Right lung (tissue), 5 donors: ENCODE results near the gene FLOT1. TPM values are rescaled to one million over a fixed set of nuclear protein-coding genes. Genes with fewer than 3 reads are reported as not detected.

Experiments used
- DNase-seq, 2 donors: peaks; one replicate each; pipeline ENCODE4 v3.0.0-alpha.2; 2013
- polyA plus RNA-seq, 5 donors: library from polyadenylated mRNA; unstranded; fragments of 120-200 nt; gene quantifications; one replicate each; pipeline versions ENCODE4 v1.2.1 to v1.2.3, GENCODE V29; 2013; ENCODE audit warnings: inconsistent platforms in 1 of 5, low replicate concordance in 1 of 5; ENCODE audit not compliant: insufficient read length in 5 of 5, insufficient read depth in 1 of 5

The FLOT1 gene
- polyA plus RNA-seq, 5 donors: 110 to 131 (median 122) TPM

DNA sequence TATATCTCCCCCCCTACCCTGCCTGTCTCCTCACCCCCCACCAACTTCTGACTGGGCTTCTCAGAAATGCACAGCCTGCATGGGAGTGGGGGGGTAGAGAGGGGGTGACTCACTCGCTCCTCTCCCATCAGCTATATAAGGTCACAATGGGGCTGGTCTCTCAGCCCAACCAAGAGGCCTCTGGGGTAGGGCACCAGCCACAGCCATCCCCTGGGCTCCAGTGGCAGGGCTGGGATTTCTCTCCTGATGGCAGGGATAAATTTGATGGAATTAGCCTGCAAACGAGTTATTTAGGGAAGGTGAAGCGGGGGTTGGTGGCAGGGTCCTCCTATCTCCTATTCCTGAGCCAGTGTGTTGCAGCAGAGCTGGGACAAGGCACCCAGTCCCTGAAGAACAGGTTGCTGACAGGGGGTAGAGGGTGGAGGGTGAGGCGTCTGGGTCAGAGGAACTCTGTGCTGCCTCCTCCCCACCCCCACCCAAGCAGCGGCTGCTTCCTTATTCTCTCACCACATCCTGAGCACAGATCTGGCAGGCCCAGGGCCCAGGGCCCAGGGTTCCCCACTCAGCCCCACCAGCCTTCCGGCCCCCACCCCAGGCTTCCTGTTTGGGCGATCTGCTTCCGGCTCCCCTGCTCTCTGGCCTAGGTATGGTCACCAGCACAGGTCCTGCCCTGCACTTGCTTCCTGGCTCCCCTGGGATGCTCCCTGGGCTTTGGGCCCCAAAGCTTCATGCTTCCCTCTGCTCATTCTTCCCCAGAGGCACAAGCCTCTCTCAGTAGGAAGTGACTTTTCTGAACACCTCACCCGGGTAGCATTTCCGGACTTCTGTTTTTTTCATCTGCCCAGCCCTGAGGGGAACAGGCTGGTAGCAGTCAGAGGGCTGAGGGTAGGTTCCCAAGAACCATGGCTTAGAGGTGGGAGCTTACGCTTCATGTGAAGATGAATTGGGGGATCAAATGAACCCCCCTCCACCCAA, 60.1 kb downstream of the FLOT1 start:
- peak; percentile 55 to 60 for DNase-seq

DNA sequence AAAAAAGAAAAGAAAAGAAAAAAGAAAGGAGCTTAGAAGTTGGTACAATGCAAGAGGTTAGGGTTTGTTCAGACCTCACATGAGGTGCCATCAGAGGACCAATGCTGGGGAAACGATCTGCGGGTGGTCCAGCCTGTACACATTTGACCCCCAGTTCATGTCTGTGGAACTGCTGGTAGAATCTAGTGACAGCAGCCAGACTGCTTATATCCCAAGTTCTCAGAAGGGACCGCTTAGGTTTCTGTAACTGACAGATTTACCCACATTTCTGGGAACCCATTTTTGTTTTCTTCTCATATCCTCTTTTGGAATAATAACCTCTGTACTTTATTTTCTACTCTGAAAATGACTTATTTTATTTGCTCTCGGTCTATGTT, 60.7 kb downstream of the FLOT1 start:
- DNase-seq: no peak

DNA sequence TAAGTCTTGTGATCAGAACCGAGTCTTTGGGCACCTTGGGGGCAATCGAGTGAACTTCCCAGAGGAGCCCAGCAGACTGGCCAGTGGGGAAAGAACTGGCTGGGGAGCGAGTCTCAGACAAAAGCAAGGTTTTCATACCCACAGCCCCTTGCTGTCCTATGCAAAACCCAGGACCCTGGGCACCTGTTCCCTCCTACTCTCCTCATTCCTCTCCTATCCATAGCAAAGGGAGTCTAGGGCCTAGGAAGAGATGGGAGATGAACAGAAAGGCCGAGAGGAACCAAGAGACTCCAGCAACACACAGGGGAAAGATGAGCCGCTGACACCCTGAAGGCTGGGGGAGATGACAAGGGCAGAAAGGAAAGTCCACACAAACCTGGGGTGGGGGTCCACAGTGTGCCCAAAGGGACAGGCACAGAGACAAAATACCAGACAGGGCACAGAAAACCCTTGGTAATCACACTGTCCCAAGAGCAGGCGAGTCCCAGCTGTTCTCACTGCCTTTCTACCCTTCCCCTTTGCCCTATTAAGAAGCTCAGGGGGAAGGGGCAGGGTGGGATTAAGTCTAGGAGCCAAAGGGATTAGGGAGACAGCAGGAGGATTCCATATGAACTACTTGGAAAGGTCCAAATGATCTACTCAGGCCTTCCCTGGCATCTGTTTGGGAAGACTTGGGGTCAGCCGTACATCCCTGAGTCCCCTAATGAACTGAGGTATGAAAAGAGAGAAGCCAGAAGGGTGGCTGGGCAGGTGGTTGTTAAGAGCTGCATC, 62.5 kb downstream of the FLOT1 start:
- no peak for DNase-seq

DNA sequence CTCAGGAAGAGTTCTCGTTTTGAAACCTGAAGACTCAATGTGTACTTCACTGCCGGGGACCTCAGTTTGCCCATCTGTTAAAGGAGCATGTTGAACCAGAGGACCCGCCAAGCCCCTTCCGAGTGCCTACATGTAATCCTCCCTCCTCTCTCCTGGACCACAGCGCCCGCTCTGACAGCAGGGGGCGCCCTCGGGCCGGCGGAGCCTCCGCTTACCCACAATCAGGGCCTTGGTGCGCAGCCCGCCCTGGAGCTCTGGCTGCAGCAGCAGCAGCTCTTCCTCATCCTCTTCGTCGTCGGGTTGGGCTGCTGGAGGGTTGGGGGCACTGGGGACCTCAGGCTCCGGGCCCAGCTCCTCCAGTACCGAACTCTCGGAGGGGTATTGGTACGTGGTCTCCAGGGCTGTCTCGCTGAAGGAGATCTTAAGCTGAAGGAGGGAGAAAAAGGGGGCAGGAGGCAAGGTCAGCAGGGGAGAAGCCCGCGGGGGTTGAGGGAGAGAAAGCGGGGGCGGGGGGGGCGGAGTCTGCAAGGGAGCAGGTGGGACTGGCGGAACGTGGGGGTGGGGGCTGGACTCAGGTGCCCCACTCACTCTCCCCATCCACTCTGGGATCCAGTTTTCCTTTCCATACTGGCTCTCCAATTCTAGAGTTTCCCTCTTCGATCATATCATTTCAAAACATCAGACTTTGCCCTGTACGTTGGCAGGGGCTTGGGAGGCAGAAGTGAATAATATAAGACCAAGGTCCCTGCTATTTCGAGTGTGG, 63.3 kb downstream of the FLOT1 start:
- DNase-seq: peak; percentile 64 to 68

Other genes starting within 250 kb of the FLOT1 start
- gene GNL1, start 186.2 kb downstream of the FLOT1 start, polyA plus RNA-seq: 100 to 1,000 TPM in 3 of 5 donors, 10 to 100 TPM in 2; 88.9 to 114 (median 103) TPM
- 10 to 100 TPM; 33.4 to 42.7 (median 36.8) TPM for gene PRR3, start 185.4 kb downstream of the FLOT1 start, polyA plus RNA-seq
- gene ABCF1, start 171.2 kb downstream of the FLOT1 start, polyA plus RNA-seq: 10 to 100 TPM; 47.5 to 66.6 (median 60.3) TPM
- gene PPP1R10, start 125.4 kb downstream of the FLOT1 start, polyA plus RNA-seq: 10 to 100 TPM; 46.7 to 55.2 (median 48.8) TPM
- 10 to 100 TPM; 41.8 to 48.2 (median 47.1) TPM for gene MRPS18B, start 124.8 kb downstream of the FLOT1 start, polyA plus RNA-seq
- gene ATAT1, start 115.8 kb downstream of the FLOT1 start, polyA plus RNA-seq: 10 to 100 TPM; 53.8 to 77.1 (median 63.6) TPM
- 10 to 100 TPM in 4 of 5 donors, 1 to 10 TPM in 1; 9.7 to 16.1 (median 15.6) TPM for gene C6orf136, start 95.6 kb downstream of the FLOT1 start, polyA plus RNA-seq
- 10 to 100 TPM; 32.2 to 42.4 (median 37.3) TPM for gene DHX16, start 69.7 kb downstream of the FLOT1 start, polyA plus RNA-seq
- 10 to 100 TPM; 36.9 to 49.7 (median 44.2) TPM for gene PPP1R18, start 56.0 kb downstream of the FLOT1 start, polyA plus RNA-seq
- 10 to 100 TPM; 38.5 to 43.4 (median 41.0) TPM for gene NRM, start 51.7 kb downstream of the FLOT1 start, polyA plus RNA-seq
- 10 to 100 TPM; 38.7 to 55.3 (median 44.5) TPM for gene MDC1, start 25.4 kb downstream of the FLOT1 start, polyA plus RNA-seq
- 1,000 to 10,000 TPM; 1,106 to 1,526 (median 1,140) TPM for gene TUBB, start 22.3 kb downstream of the FLOT1 start, polyA plus RNA-seq
- 10 to 100 TPM in 3 of 5 donors, 1 to 10 TPM in 2; 7.6 to 23.0 (median 14.1) TPM for gene IER3, start 1.9 kb upstream of the FLOT1 start, polyA plus RNA-seq
- gene DDR1, start 141.8 kb upstream of the FLOT1 start, polyA plus RNA-seq: 10 to 100 TPM; 73.8 to 96.3 (median 93.7) TPM
- gene GTF2H4, start 165.5 kb upstream of the FLOT1 start, polyA plus RNA-seq: 10 to 100 TPM; 39.8 to 56.2 (median 45.0) TPM
- gene VARS2, start 171.6 kb upstream of the FLOT1 start, polyA plus RNA-seq: 10 to 100 TPM; 35.3 to 52.5 (median 46.9) TPM
- 10 to 100 TPM in 4 of 5 donors, 1 to 10 TPM in 1; 8.8 to 20.5 (median 17.3) TPM for gene SFTA2, start 189.5 kb upstream of the FLOT1 start, polyA plus RNA-seq
- gene MUCL3, start 198.3 kb upstream of the FLOT1 start, polyA plus RNA-seq: under 1 TPM; 0.09 to 0.22 (median 0.10) TPM
- under 1 TPM in 2 of 5 donors, not detected in 3; 0.05 to 0.07 TPM for gene MUC21, start 241.0 kb upstream of the FLOT1 start, polyA plus RNA-seq